DOHH2 (cell line): ENCODE data around the gene RB1.

Source experiments
- H3F3A ChIP-seq: fragments of 200-600 bp; sonication (generic), shearing (Covaris generic); 2 replicates; pipeline ENCODE4 v1.6.0; 2016; ENCODE audit warnings: antibody characterized with exemption, mild to moderate bottlenecking; ENCODE audit not compliant: control insufficient read depth, insufficient read depth
- H3K27ac ChIP-seq: fragments of 200-600 bp; sonication (generic); 2 replicates; pipeline ENCODE4 v1.5.1; 2014; ENCODE audit warnings: low read depth, mild to moderate bottlenecking, low read length, moderate library complexity
- H3K27me3 ChIP-seq: fragments of 200-600 bp; sonication (generic); 2 replicates; pipeline ENCODE4 v1.6.1; 2014; ENCODE audit warnings: mild to moderate bottlenecking, low read length, mixed read lengths; ENCODE audit not compliant: control insufficient read depth
- H3K36me3 ChIP-seq: fragments of 200-600 bp; sonication (generic); 2 replicates; pipeline ENCODE4 v1.6.1; 2014; ENCODE audit warnings: mild to moderate bottlenecking, low read length, moderate library complexity, mixed read lengths; ENCODE audit not compliant: control insufficient read depth
- H3K4me1 ChIP-seq: fragments of 200-600 bp; sonication (generic); 2 replicates; pipeline ENCODE4 v1.6.1; 2014; ENCODE audit warnings: mild to moderate bottlenecking, low read length, mixed read lengths; ENCODE audit not compliant: control insufficient read depth
- H3K4me2 ChIP-seq: fragments of 200-600 bp; sonication (generic); 2 replicates; pipeline ENCODE4 v1.6.0; 2014; ENCODE audit warnings: mild to moderate bottlenecking, low read length, moderate library complexity
- H3K4me3 ChIP-seq: fragments of 200-600 bp; sonication (generic); 2 replicates; pipeline ENCODE4 v1.5.1; 2014; ENCODE audit warnings: mild to moderate bottlenecking, low read length, mixed read lengths
- H3K79me2 ChIP-seq: fragments of 200-600 bp; sonication (generic); 2 replicates; pipeline ENCODE4 v1.6.1; 2014; ENCODE audit warnings: mild to moderate bottlenecking, low read length, mixed read lengths; ENCODE audit not compliant: control insufficient read depth
- H3K9me2 ChIP-seq: fragments of 200-600 bp; sonication (generic); replicated peaks from 2 replicates; pipeline ENCODE4 v1.6.1; 2014; ENCODE audit warnings: mild to moderate bottlenecking, low read length, mixed read lengths; ENCODE audit not compliant: control insufficient read depth
- H3K9me3 ChIP-seq: fragments of 200-600 bp; sonication (generic); 2 replicates; pipeline ENCODE4 v1.6.1; 2014; ENCODE audit warnings: antibody characterized with exemption, low read length, mixed read lengths; ENCODE audit not compliant: control insufficient read depth, insufficient read depth
- H4K20me1 ChIP-seq: fragments of 200-600 bp; sonication (generic); 2 replicates; pipeline ENCODE4 v1.6.0; 2014; ENCODE audit warnings: low read depth, mild to moderate bottlenecking, antibody characterized with exemption, low read length, moderate library complexity; ENCODE audit not compliant: control insufficient read depth, insufficient read depth
- EZH2phosphoT487 ChIP-seq: fragments of 200-600 bp; sonication (generic); IDR thresholded peaks from 2 replicates; pipeline ENCODE4 v1.6.1; 2017; ENCODE audit warnings: borderline replicate concordance, mild to moderate bottlenecking, antibody characterized with exemption, low read length, moderate library complexity, mixed read lengths
- TF ChIP-seq, protein P1 (sequence below): fragments of 200-600 bp; sonication (generic); IDR thresholded peaks from one replicate; pipeline ENCODE4 v1.5.1; 2014; ENCODE audit warnings: antibody characterized with exemption, mild to moderate bottlenecking, low read depth, low read length; ENCODE audit not compliant: poor library complexity, severe bottlenecking

RB1 gene

GRCh38 chr13:48494874-48495273 is 191.3 kb downstream of the RB1 start:
- Histone ChIP-seq H3F3A (peaks cover 20% of the 10 kb centered on the region), H4K20me1 (no peaks in the 10 kb centered on the region), H3K79me2 (no peaks in the 10 kb centered on the region), H3K9me3 (no peaks in the 10 kb centered on the region), H3K27ac (no peak overlapping the region), H3K4me3 (no peak overlapping the region), H3K4me2 (no peak overlapping the region), H3K27me3 (no peaks in the 10 kb centered on the region), H3K4me1 (peaks cover 53% of the 10 kb centered on the region), H3K9me2 (no peaks in the 10 kb centered on the region), H3K36me3 (peaks cover 7% of the 10 kb centered on the region)
- TF ChIP-seq, protein P1, sequence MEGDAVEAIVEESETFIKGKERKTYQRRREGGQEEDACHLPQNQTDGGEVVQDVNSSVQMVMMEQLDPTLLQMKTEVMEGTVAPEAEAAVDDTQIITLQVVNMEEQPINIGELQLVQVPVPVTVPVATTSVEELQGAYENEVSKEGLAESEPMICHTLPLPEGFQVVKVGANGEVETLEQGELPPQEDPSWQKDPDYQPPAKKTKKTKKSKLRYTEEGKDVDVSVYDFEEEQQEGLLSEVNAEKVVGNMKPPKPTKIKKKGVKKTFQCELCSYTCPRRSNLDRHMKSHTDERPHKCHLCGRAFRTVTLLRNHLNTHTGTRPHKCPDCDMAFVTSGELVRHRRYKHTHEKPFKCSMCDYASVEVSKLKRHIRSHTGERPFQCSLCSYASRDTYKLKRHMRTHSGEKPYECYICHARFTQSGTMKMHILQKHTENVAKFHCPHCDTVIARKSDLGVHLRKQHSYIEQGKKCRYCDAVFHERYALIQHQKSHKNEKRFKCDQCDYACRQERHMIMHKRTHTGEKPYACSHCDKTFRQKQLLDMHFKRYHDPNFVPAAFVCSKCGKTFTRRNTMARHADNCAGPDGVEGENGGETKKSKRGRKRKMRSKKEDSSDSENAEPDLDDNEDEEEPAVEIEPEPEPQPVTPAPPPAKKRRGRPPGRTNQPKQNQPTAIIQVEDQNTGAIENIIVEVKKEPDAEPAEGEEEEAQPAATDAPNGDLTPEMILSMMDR: no peak
- TF ChIP-seq EZH2phosphoT487: no peak

DNA sequence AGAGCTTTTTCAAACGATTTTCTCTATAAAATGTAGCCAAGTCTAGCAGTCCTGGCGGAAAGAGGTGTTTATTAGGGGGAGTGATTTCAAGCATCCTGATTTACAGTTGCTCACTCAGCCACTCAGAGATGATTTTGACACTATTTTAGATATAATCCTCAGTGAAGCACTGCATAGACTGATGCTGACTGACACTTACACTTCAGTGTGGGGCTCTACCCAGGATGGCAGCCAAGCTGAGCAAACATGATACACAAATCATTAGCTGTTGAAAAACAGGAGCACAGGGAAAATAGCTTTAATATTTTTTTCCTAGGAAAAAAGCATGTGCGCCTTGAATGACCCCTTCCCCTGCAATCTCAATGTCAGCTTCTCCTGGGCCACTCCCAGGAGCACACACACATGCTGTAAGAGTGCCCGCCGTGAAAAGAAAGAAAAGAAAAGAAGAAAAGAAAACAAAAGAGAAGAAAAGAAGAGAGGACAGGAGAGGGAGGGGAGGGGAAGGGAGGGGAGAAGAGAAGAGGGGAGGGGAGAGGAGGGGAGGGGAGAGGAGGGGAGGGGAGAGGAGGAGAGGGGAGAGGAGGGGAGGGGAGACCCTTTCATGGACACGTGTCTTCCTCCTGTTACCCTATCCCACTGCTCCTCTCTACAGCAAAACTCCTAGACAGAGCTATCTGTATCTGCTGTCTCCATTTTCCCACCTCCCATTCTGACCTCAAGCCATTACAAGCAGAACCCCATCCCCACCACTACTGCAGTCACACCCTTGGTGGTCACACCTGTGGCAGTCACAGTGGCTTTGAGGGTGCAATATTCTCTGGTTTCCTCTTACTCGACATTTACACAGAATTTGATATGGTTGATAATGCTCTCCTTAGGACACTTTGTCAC is 193.0 kb downstream of the RB1 start:
- TF ChIP-seq EZH2phosphoT487: no peak
- TF ChIP-seq, protein P1: no peak
- Histone ChIP-seq H3K4me3 (no peak overlapping the region), H3K79me2 (no peaks in the 10 kb centered on the region), H3K36me3 (peaks cover 5% of the 10 kb centered on the region), H3K9me3 (no peaks in the 10 kb centered on the region), H3K27me3 (no peaks in the 10 kb centered on the region), H3F3A (peaks cover 25% of the 10 kb centered on the region), H3K4me2 (no peak overlapping the region), H3K9me2 (no peaks in the 10 kb centered on the region), H3K4me1 (peaks cover 48% of the 10 kb centered on the region), H4K20me1 (no peaks in the 10 kb centered on the region), H3K27ac (no peak overlapping the region)

DNA sequence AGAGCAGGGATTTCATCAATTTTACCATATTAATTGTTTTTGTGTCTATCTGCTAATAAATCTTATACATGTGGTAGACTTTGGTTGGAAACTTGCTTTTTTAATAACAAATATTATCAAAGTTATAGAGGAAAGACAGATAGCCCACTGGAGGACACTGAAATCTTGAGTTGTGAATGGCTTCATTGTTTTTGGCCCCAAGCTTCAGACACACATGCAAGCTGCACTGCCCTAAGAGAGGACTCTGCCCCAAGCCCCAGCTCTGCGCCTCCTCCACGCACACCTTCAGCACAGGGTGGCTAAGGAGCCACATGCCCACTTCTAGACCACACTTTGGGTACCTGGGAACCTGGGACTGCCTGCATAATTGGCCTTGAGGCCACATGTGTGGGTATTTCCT is 194.1 kb downstream of the RB1 start:
- no peak overlapping the region for H3K27ac ChIP-seq
- H4K20me1 ChIP-seq: no peaks in the 10 kb centered on the region
- H3K36me3 ChIP-seq: peaks cover 5% of the 10 kb centered on the region
- H3K9me3 ChIP-seq: no peaks in the 10 kb centered on the region
- H3K79me2 ChIP-seq: no peaks in the 10 kb centered on the region
- peaks cover 19% of the 10 kb centered on the region for H3F3A ChIP-seq
- H3K27me3 ChIP-seq: no peaks in the 10 kb centered on the region
- no peaks in the 10 kb centered on the region for H3K9me2 ChIP-seq
- peaks cover 44% of the 10 kb centered on the region for H3K4me1 ChIP-seq
- H3K4me2 ChIP-seq: no peak overlapping the region
- no peak for TF ChIP-seq EZH2phosphoT487
- TF ChIP-seq, protein P1: no peak
- no peak overlapping the region for H3K4me3 ChIP-seq
